ENCODE measurements around the gene NSUN5. TPM values are rescaled to one million over a fixed set of nuclear protein-coding genes. Genes with fewer than 3 reads are reported as not detected.
"Not testable (repeated sequence)": the region's sequence is repeated elsewhere in the genome, so short reads cannot be mapped to it uniquely, and the experiment has no call there.

The NSUN5 gene
- total RNA-seq, 4 donors from 2014 or later: 14.9 to 27.3 (median 21.1) TPM

DNA sequence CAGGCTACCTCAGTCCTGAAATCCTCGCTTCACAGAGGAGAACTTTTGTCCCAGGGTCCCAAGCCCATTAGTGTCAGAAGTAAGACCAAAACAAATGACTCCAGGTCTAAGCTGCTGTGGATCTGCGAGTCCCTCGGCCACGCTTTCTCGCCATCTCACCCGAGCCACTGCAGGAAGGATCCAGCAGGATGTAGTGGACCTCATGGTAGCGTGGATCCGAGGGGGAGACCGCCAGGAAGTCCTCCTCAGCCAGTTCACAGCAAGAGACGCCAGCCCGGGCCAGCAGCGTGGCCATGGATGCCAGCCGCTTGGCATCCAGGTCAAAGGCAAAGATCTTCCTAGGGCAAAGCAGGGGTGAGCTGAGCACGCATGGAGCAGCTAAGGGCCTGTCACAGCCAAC is 4.6 kb downstream of the NSUN5 start:
- TF ChIP-seq POLR2A (IDR thresholded peaks at IDR 0.05): no peak
- TF ChIP-seq, protein P1, sequence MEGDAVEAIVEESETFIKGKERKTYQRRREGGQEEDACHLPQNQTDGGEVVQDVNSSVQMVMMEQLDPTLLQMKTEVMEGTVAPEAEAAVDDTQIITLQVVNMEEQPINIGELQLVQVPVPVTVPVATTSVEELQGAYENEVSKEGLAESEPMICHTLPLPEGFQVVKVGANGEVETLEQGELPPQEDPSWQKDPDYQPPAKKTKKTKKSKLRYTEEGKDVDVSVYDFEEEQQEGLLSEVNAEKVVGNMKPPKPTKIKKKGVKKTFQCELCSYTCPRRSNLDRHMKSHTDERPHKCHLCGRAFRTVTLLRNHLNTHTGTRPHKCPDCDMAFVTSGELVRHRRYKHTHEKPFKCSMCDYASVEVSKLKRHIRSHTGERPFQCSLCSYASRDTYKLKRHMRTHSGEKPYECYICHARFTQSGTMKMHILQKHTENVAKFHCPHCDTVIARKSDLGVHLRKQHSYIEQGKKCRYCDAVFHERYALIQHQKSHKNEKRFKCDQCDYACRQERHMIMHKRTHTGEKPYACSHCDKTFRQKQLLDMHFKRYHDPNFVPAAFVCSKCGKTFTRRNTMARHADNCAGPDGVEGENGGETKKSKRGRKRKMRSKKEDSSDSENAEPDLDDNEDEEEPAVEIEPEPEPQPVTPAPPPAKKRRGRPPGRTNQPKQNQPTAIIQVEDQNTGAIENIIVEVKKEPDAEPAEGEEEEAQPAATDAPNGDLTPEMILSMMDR (IDR thresholded peaks at IDR 0.05): no peak
- peaks cover 5 to 18% (median 11%) of the 10 kb centered on the region in 3 donors for H3K4me1 ChIP-seq
- intact Hi-C loops (cut with DNase I): no loop called here
- no peak overlapping the region for H3K4me3 ChIP-seq
- peaks cover 6 to 46% (median 14%) of the 10 kb centered on the region in 3 donors for H3K36me3 ChIP-seq
- no peaks in the 10 kb centered on the region for H3K27me3 ChIP-seq
- WGBS, 2 donors: 98 to 100% methylated on average over 7 to 8 of the region's 14 CpGs
- H3K27ac ChIP-seq: no peak overlapping the region
- no peak for DNase-seq
- no peaks in the 10 kb centered on the region for H3K9me3 ChIP-seq

DNA sequence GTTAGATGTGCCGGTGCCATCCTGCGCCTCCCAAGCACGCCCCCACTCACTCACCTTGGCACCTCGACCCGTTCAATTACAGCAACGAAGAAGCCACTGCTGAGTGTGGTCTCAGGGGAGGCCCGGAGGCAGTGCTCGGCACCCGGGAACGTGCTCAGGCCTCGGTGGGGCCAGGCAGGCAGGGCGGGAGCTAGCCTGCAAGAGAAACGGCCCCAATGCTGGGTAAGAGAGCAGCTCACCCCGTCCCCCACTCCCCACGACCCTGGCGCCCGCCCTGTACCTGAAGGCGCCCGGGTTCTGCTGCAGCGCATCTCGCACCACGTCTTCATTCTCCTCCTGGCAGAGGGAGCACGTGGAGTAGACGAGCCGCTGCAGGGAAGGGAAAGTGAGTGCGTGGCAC is 5.1 kb downstream of the NSUN5 start:
- no peak overlapping the region for H3K4me3 ChIP-seq
- peaks cover 5 to 14% (median 7%) of the 10 kb centered on the region in 3 donors for H3K4me1 ChIP-seq
- H3K27ac ChIP-seq: no peak overlapping the region
- peaks cover 6 to 46% (median 14%) of the 10 kb centered on the region in 3 donors for H3K36me3 ChIP-seq
- TF ChIP-seq POLR2A (IDR thresholded peaks at IDR 0.05): no peak
- TF ChIP-seq, protein P1 (IDR thresholded peaks at IDR 0.05): no peak
- H3K27me3 ChIP-seq: no peaks in the 10 kb centered on the region
- intact Hi-C loops (cut with DNase I): no loop called here
- no peaks in the 10 kb centered on the region for H3K9me3 ChIP-seq
- WGBS, 2 donors: 76% methylated on average over 2 of the region's 26 CpGs; no CpG with 5 or more reads in 1 of the 2 donors
- no peak for DNase-seq

DNA sequence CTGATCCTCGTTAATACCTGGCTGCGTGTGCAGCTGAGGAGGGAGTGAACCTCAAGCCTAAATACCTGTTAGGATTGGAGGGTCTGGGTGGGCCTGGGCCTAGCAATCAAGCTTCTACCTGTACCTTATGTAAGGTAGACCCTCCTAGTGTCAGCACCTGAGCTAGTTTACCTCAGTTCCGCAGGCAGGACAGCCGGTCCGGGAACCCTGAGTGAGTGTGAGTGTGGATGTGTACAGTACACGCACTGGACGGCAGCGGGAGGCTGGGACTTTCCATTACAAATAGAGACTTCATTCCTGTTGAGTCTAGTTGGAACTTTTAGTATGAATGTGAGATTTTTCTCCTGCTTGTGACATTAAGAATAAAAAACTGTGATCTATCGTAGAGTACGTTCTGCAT is 5.8 kb downstream of the NSUN5 start:
- DNase-seq; H3K9me3 ChIP-seq; H3K27ac ChIP-seq; H3K27me3 ChIP-seq; intact Hi-C loops (cut with DNase I); H3K4me1 ChIP-seq; H3K4me3 ChIP-seq: not testable (repeated sequence)
- peaks cover 6 to 46% (median 14%) of the 10 kb centered on the region in 3 donors for H3K36me3 ChIP-seq
- 91 to 94% methylated on average over 4 to 8 of the region's 10 CpGs for WGBS, 2 donors

DNA sequence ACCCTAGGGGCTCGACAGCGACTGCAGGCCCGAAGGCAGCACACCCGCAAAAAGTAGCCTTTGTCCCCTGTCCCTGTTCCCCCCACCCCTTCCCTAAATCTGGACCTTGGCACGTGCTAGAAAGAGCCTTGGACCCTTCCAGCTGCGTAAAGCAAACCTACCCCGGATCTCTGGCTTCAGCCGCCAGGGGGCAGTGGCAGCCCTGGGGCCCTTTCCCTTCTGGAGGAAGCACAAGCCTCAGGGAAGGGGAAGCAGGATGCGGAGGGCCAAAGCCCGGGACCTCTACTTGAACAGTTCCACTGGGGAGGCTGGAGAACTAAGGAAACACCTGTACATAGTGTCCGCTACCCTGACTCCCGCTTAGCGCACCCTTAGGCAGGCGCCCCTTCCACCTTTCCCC is 7.5 kb downstream of the NSUN5 start:
- H3K27ac ChIP-seq; H3K27me3 ChIP-seq; DNase-seq; H3K4me3 ChIP-seq; H3K4me1 ChIP-seq; H3K9me3 ChIP-seq; intact Hi-C loops (cut with DNase I): not testable (repeated sequence)
- WGBS, 2 donors: no CpG with 5 or more reads among the region's 14 CpGs
- peaks cover 6 to 36% (median 9%) of the 10 kb centered on the region in 3 donors for H3K36me3 ChIP-seq

DNA sequence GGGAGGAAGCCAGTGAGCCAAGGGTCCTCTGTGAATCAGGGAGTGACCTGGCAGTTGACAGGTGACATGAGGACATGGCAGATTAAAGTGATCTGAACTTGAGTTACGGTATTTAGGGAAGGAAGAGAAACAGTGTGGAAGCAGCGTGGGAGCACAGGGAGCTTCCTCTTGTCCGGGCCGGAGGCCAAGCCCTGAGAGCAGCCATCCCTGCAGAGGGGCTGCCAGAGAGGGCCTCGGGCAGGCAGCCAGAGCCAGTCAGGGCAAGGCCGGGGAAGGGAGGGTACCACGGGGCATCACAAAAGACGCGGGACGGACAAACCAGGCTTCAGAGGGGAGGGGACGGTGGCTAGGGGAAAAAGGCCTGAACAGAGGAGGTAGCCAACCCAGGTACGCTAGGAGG is 8.8 kb downstream of the NSUN5 start:
- H3K4me3 ChIP-seq; DNase-seq; H3K4me1 ChIP-seq; intact Hi-C loops (cut with DNase I); H3K27me3 ChIP-seq; H3K27ac ChIP-seq; H3K9me3 ChIP-seq: not testable (repeated sequence)
- WGBS, 2 donors: 0% methylated on average over 2 of the region's 12 CpGs; no CpG with 5 or more reads in 1 of the 2 donors
- peaks cover 6 to 23% (median 9%) of the 10 kb centered on the region in 3 donors for H3K36me3 ChIP-seq

DNA sequence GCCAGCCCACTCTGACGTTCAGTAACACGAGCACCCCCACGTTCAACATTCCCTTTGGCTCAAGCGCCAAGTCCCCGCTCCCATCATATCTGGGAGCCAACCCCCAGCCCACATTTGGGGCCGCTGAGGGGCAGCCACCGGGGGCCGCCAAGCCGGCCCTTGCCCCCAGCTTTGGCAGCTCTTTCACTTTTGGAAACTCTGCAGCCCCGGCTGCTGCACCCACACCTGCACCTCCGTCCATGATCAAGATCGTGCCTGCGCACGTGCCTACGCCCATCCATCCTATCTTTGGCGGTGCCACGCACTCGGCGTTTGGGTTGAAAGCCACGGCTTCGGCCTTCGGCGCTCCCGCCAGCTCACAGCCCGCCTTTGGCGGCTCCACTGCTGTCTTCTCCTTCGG is 10.9 kb downstream of the NSUN5 start:
- H3K9me3 ChIP-seq; H3K4me3 ChIP-seq; intact Hi-C loops (cut with DNase I); DNase-seq; H3K4me1 ChIP-seq; H3K27ac ChIP-seq; H3K36me3 ChIP-seq; H3K27me3 ChIP-seq: not testable (repeated sequence)
- WGBS, 2 donors: 67 to 97% methylated on average over 2 to 10 of the region's 27 CpGs

DNA sequence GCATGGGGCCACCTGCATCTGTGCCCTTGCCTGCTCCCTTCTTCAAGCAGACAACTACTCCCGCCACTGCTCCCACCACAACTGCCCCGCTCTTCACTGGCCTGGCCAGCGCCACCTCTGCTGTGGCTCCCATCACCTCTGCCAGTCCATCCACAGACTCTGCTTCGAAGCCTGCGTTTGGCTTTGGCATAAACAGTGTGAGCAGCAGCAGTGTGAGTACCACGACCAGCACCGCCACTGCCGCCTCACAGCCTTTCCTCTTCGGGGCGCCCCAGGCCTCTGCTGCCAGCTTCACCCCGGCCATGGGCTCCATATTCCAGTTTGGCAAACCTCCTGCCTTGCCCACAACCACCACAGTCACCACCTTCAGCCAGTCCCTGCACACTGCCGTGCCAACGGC is 11.4 kb downstream of the NSUN5 start:
- DNase-seq; H3K4me1 ChIP-seq; H3K4me3 ChIP-seq; H3K9me3 ChIP-seq; H3K27me3 ChIP-seq; intact Hi-C loops (cut with DNase I); H3K36me3 ChIP-seq; H3K27ac ChIP-seq: not testable (repeated sequence)
- WGBS, 2 donors: no CpG with 5 or more reads among the region's 13 CpGs

DNA sequence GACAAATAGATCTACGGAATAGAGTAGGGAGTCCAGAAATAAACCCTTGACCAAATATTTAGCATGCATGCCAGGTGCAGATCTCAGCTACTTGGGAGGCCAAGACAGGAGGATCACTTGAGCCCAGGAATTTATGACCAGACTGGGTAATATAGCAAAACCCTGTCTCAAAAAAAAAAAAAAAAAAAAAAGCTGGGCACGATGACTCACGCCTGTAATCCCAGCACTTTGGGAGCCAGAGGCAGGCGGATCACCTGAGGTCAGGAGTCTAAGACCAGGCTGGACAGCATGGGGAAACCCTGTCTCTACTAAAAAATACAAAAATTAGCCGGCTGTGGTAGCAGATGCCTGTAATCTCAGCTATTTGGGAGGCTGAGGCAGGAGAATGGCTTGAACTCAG is 31.4 kb downstream of the NSUN5 start:
- intact Hi-C loops (cut with DNase I); H3K27me3 ChIP-seq; H3K27ac ChIP-seq; H3K4me3 ChIP-seq; DNase-seq; H3K4me1 ChIP-seq; H3K36me3 ChIP-seq; H3K9me3 ChIP-seq: not testable (repeated sequence)
- WGBS, 2 donors: 24 to 58% methylated on average over 1 to 4 of the region's 5 CpGs

DNA sequence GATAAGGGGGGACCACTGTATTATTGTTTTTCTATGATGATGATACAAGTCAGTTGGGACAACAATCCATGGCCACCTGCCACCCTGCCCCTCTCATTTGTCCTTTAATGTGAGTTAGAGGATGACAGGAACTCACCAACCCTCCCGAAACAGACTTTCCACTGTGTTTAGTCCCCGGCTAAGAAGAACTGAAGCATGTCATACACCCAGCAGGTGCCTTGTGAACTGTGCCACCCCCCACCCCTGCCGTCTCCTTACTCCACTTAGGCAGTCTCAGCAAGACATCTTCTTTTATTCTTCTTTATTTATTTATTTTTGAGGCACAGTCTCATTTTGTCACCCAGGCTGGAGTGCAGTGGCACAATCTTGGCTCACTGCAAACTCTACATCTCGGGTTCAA is 40.8 kb downstream of the NSUN5 start:
- H3K9me3 ChIP-seq; intact Hi-C loops (cut with DNase I); H3K36me3 ChIP-seq; H3K27me3 ChIP-seq; H3K4me1 ChIP-seq; H3K4me3 ChIP-seq; H3K27ac ChIP-seq; DNase-seq: not testable (repeated sequence)
- 88 to 91% methylated on average over 1 to 3 of the region's 4 CpGs for WGBS, 2 donors

DNA sequence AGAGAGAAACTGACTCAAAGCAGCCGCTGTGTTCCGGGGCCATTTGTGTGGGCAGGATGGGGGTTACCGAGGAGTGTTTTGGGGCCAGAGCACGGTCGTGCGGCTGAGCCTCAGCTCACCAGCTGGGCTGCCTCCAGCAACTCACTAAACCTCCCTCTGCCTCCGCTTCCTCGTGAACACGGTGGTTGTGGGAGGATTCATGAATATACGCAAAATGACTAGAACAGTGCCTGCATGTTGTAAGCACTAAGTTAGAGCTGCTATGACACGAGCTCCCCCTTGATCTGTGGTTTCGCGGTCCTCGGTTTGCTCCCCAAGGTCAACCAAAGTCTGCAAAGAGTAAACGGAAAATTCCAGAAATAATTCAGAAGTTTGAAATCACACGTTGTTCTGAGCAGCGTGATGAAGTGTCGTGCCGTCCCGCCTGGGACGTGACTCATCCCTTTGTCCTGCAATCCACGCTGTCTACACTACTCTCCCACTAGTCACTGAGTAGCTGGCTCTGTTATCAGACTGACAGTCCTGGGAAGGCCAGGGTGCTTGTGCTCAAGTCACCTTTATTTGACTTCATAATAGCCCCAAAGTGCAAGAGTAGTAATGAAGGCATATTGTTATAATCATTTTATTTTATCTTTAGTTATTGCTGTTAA is 41.8 kb downstream of the NSUN5 start:
- H3K27me3 ChIP-seq; DNase-seq; H3K27ac ChIP-seq; H3K4me3 ChIP-seq; intact Hi-C loops (cut with DNase I); H3K36me3 ChIP-seq; H3K4me1 ChIP-seq; H3K9me3 ChIP-seq: not testable (repeated sequence)
- WGBS, 2 donors: no CpG with 5 or more reads among the region's 22 CpGs

DNA sequence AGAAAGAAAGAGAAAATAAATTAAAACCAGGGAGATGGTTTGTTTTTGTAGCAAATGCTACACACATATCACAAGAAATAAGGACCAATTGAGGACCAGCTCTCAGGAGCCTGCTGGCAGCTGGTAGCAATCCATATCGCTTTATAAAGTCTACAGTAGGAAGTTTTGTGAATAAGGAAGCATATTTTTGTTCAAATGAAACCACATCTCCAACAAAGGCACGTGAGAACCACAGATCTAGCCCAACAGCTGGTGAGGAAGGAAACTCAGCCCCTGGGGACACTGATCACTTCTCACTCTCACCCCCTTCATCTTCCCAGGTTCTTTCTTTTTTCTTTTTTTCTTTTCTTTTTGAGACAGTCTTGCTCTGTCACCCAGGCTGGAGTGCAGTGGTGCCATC is 46.2 kb downstream of the NSUN5 start:
- WGBS, 2 donors: no CpG with 5 or more reads among the region's 2 CpGs
- H3K4me1 ChIP-seq; H3K9me3 ChIP-seq; H3K4me3 ChIP-seq; H3K36me3 ChIP-seq; intact Hi-C loops (cut with DNase I); H3K27ac ChIP-seq; DNase-seq; H3K27me3 ChIP-seq: not testable (repeated sequence)

Measured in esophagus squamous epithelium (tissue), 5 donors.